PC-3 (cell line): ENCODE data around the gene ACSL4. TPM values are rescaled to one million over a fixed set of nuclear protein-coding genes. Genes with fewer than 3 reads are reported as not detected.

Experiments used
- ATAC-seq: fragments of 200-7000 bp; cut with Tn5 transposase; 2 replicates; pipeline ENCODE4 v1.9.1; 2020; ENCODE audit warnings: mild to moderate bottlenecking, moderate library complexity
- BruUV-seq: library from RNA; stranded (reverse); fragments of 400-500 nt; replicated peaks from 2 replicates; lab custom pipeline; 2021; lab: Mats Ljungman, UMichigan
- CTCF ChIA-PET: fragments of 300-600 bp; sonication (Branson Sonifier 250); formaldehyde crosslinking; loops from one replicate; lab custom pipeline; 2022; ENCODE audit warnings: antibody characterized with exemption; lab: Charles Lee
- POLR2A ChIA-PET: fragments of 300-600 bp; sonication (Branson Sonifier 250); formaldehyde crosslinking; loops from one replicate; lab custom pipeline; 2022; ENCODE audit warnings: antibody characterized with exemption; ENCODE audit not compliant: unreplicated experiment; lab: Charles Lee
- DNase-seq: peaks from one replicate; pipeline ENCODE4 v3.0.0-alpha.2; 2015
- H2AFZ ChIP-seq: fragments of 300-600 bp; sonication (generic); 2 replicates; pipeline ENCODE4 v1.6.0; 2016; ENCODE audit warnings: antibody characterized with exemption, low read length
- H3F3A ChIP-seq: fragments of 300-600 bp; sonication (generic); one replicate; pipeline ENCODE4 v1.6.0; 2017; ENCODE audit warnings: antibody characterized with exemption, low read length, control low read depth, mild to moderate bottlenecking; ENCODE audit not compliant: unreplicated experiment
- H3K27ac ChIP-seq: fragments of 300-600 bp; sonication (generic); 2 replicates; pipeline ENCODE4 v1.5.1; 2016; ENCODE audit warnings: mild to moderate bottlenecking, low read length
- H3K27me3 ChIP-seq: fragments of 300-600 bp; sonication (generic); 2 replicates; pipeline ENCODE4 v1.6.1; 2016; ENCODE audit warnings: low read length, mixed read lengths
- H3K36me3 ChIP-seq: fragments of 300-600 bp; sonication (generic); 2 replicates; pipeline ENCODE4 v1.6.1; 2016; ENCODE audit warnings: low read depth, mixed run types, low read length, mixed read lengths
- H3K4me1 ChIP-seq: fragments of 300-600 bp; sonication (generic); 2 replicates; pipeline ENCODE4 v1.5.1; 2016; ENCODE audit warnings: low read length; ENCODE audit not compliant: insufficient read depth
- H3K4me2 ChIP-seq: fragments of 300-600 bp; sonication (generic); 2 replicates; pipeline ENCODE4 v1.6.0; 2016; ENCODE audit warnings: low read length
- H3K4me3 ChIP-seq: fragments of 300-600 bp; sonication (generic); 2 replicates; pipeline ENCODE4 v1.5.1; 2016; ENCODE audit warnings: mild to moderate bottlenecking, low read length, mixed read lengths
- H3K79me2 ChIP-seq: fragments of 300-600 bp; sonication (generic); 2 replicates; pipeline ENCODE4 v1.6.1; 2017; ENCODE audit warnings: low read length, mixed read lengths
- H3K9ac ChIP-seq: fragments of 300-600 bp; sonication (generic); 2 replicates; pipeline ENCODE4 v1.6.0; 2016; ENCODE audit warnings: mild to moderate bottlenecking, low read length
- H3K9me2 ChIP-seq: fragments of 300-600 bp; sonication (generic); replicated peaks from 2 replicates; pipeline ENCODE4 v1.6.1; 2016; ENCODE audit warnings: mixed run types, low read length, mixed read lengths
- H3K9me3 ChIP-seq: fragments of 300-600 bp; sonication (generic); 2 replicates; pipeline ENCODE4 v1.6.1; 2016; ENCODE audit warnings: low read length, mixed read lengths
- H4K20me1 ChIP-seq: fragments of 300-600 bp; sonication (generic); 2 replicates; pipeline ENCODE4 v1.6.1; 2016; ENCODE audit warnings: low read length, mixed read lengths
- EZH2 ChIP-seq: fragments of 300-600 bp; sonication (generic); IDR thresholded peaks from one replicate; pipeline ENCODE4 v1.6.1; 2017; ENCODE audit warnings: antibody characterized with exemption, mild to moderate bottlenecking, low read length; ENCODE audit not compliant: unreplicated experiment
- EZH2phosphoT487 ChIP-seq: fragments of 300-600 bp; sonication (generic); IDR thresholded peaks from 2 replicates; pipeline ENCODE4 v1.6.1; 2018; ENCODE audit warnings: mild to moderate bottlenecking, antibody characterized with exemption, low read length, borderline replicate concordance
- intact Hi-C: fragments of 100-400 bp; cut with micrococcal nuclease; formaldehyde crosslinking; loops from 2 replicates; pipeline ENCODE4 v1.9.0; 2023
- total RNA-seq: library from RNA; depleted of rRNA; stranded (reverse); fragments of >200 nt; gene quantifications from 2 replicates; pipeline ENCODE4 v1.2.3, GENCODE V29; 2014
- TF ChIP-seq, protein P1 (sequence below): fragments of 300-600 bp; sonication (generic); conservative IDR thresholded peaks from 2 replicates; pipeline ENCODE4 v1.5.1; 2017; ENCODE audit warnings: antibody characterized with exemption, low read depth, mild to moderate bottlenecking, low read length

ACSL4 gene
- total RNA-seq, 1 experiment from 2014 or later, result 41.7 TPM

DNA sequence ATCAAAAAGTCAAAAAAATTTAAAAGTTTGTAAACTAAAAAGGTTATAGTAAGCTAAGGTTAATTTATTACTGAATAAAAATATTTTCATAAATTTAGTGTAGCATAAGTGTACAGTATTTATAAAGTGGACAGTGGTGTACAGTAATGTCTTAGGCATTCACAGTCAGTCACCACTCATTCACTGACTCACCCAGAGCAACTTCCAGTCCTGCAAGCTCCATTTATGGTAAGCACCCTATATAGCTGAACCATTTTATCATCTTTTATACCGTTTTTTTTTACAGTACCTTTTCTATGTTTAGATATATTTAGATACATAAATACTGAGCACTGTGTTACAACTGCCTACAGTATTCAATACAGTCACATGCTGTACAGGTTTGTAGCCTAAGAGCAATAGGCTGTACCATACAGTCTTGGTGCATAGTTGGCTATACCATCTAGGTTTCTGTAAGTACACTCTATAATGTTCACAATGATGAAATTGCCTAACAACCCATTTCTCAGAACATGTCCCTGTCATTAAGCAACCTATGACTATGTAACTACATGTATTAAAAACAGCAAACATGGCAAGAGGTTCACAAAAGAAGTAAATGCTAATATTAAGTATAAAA, 18.6 kb downstream of the ACSL4 start:
- no TSS peak for BruUV-seq
- DNase-seq (peak; percentile 84), ATAC-seq (peak; percentile 95)
- peak overlapping the region; percentile 7; the same call in 1 of the 2 replicates for H3K4me3 ChIP-seq
- H3K27me3 ChIP-seq, result no peaks in the 10 kb centered on the region
- peak overlapping the region; percentile 68 for H3K4me2 ChIP-seq
- H2AFZ ChIP-seq, result no peak overlapping the region
- no peaks in the 10 kb centered on the region for H3K36me3 ChIP-seq
- no peaks in the 10 kb centered on the region for H3K9me3 ChIP-seq
- no peaks in the 10 kb centered on the region for H3F3A ChIP-seq
- no peak overlapping the region for H3K9ac ChIP-seq
- no peaks in the 10 kb centered on the region for H4K20me1 ChIP-seq
- peaks cover 22% of the 10 kb centered on the region for H3K4me1 ChIP-seq
- ChIA-PET CTCF (interaction anchor here (0.7 to 2.7 kb wide), 2 partner anchors 142 to 166 kb away, joined by 3 to 45 read pairs; no protein-coding TSS in a partner anchor), POLR2A (interaction anchor here (0.6 kb wide), 3 partner anchors 247 to 512 kb away, joined by 3 to 9 read pairs (median 3); no protein-coding TSS in a partner anchor)
- H3K9me2 ChIP-seq, result no peaks in the 10 kb centered on the region
- peak overlapping the region; percentile 50 for H3K27ac ChIP-seq
- intact Hi-C loops, result loop anchor here (5.0 kb wide), 1 partner anchor 703 kb away; no protein-coding TSS in a partner anchor
- TF ChIP-seq EZH2 (no peak), EZH2phosphoT487 (no peak)
- TF ChIP-seq, protein P1, sequence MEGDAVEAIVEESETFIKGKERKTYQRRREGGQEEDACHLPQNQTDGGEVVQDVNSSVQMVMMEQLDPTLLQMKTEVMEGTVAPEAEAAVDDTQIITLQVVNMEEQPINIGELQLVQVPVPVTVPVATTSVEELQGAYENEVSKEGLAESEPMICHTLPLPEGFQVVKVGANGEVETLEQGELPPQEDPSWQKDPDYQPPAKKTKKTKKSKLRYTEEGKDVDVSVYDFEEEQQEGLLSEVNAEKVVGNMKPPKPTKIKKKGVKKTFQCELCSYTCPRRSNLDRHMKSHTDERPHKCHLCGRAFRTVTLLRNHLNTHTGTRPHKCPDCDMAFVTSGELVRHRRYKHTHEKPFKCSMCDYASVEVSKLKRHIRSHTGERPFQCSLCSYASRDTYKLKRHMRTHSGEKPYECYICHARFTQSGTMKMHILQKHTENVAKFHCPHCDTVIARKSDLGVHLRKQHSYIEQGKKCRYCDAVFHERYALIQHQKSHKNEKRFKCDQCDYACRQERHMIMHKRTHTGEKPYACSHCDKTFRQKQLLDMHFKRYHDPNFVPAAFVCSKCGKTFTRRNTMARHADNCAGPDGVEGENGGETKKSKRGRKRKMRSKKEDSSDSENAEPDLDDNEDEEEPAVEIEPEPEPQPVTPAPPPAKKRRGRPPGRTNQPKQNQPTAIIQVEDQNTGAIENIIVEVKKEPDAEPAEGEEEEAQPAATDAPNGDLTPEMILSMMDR, result no peak
- H3K79me2 ChIP-seq, result peaks cover 41% of the 10 kb centered on the region

DNA sequence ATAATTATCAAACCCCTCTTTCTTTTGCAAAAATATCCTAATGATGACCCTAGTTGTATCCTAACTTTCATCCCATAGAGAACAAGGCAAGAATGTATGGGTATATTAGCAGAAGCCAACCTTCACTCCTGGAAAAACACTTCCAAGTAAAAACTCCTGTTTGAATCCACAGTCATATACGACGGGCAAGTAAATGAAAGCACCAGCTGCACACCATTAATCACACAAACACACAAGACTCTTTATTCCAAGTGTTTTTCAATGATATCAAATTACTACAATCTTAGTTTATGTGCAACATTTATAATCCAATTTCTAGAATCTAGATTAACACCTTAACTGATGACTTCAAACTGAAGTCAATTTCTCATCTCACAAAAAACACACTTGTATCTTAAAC, 22.9 kb downstream of the ACSL4 start:
- H3K27me3 ChIP-seq, result no peaks in the 10 kb centered on the region
- no peak overlapping the region for H3K9ac ChIP-seq
- BruUV-seq, result no TSS peak
- no peaks in the 10 kb centered on the region for H3F3A ChIP-seq
- TF ChIP-seq EZH2 (no peak), EZH2phosphoT487 (no peak)
- TF ChIP-seq, protein P1, result no peak
- ChIA-PET CTCF (interaction anchor here (0.6 kb wide), 1 partner anchor 181 kb away, joined by 4 read pairs; no protein-coding TSS in a partner anchor), POLR2A (no interaction called here)
- H3K36me3 ChIP-seq, result no peaks in the 10 kb centered on the region
- no peaks in the 10 kb centered on the region for H3K9me2 ChIP-seq
- peaks cover 55% of the 10 kb centered on the region for H3K79me2 ChIP-seq
- intact Hi-C loops, result loop anchor here (5.0 kb wide), 1 partner anchor 707 kb away; no protein-coding TSS in a partner anchor
- ATAC-seq, result no peak
- no peak overlapping the region for H2AFZ ChIP-seq
- no peak overlapping the region for H3K4me3 ChIP-seq
- no peaks in the 10 kb centered on the region for H4K20me1 ChIP-seq
- DNase-seq, result no peak
- no peaks in the 10 kb centered on the region for H3K9me3 ChIP-seq
- no peak overlapping the region for H3K27ac ChIP-seq
- no peak overlapping the region for H3K4me2 ChIP-seq
- H3K4me1 ChIP-seq, result peaks cover 27% of the 10 kb centered on the region
